H1 (cell line): ENCODE results near the gene SNX13. TPM values are rescaled to one million over a fixed set of nuclear protein-coding genes. Genes with fewer than 3 reads are reported as not detected.

Source experiments
- ATF2 ChIP-seq: IDR thresholded peaks from 2 replicates; pipeline ENCODE4 v1.6.1; 2012; ENCODE audit warnings: low read length, inconsistent platforms
- CHD7 ChIP-seq: fragments of 300-600 bp; sonication (generic); IDR thresholded peaks from 2 replicates; pipeline ENCODE4 v1.7.1; 2012; ENCODE audit warnings: low read length, moderate library complexity, mild to moderate bottlenecking, inconsistent platforms; ENCODE audit not compliant: insufficient replicate concordance
- SIN3A ChIP-seq, 2 experiments: IDR thresholded peaks in 1 of 2; conservative IDR thresholded peaks in 1 of 2; 2 replicates each; pipeline ENCODE4 v1.6.1; 2011 to 2012; ENCODE audit warnings: low read length in 2 of 2, improper control_type of control experiment in 1 of 2, low read depth in 1 of 2, mild to moderate bottlenecking in 1 of 2
- USF2 ChIP-seq: IDR thresholded peaks from 2 replicates; pipeline ENCODE4 v1.6.1; 2011; ENCODE audit warnings: low read length, improper control_type of control experiment
- YY1 ChIP-seq: IDR thresholded peaks from 2 replicates; pipeline ENCODE4 v1.6.1; 2011; ENCODE audit warnings: low read depth, mild to moderate bottlenecking, low read length
- ZNF274 ChIP-seq: IDR thresholded peaks from 2 replicates; pipeline ENCODE4 v1.7.0; 2012; ENCODE audit warnings: low read length, borderline replicate concordance; ENCODE audit errors: extremely low read depth
- polyA plus RNA-seq, 7 experiments: library from polyadenylated mRNA; depleted of rRNA in 3 of 7; stranded (reverse) in 5 of 7; unstranded in 2 of 7; fragments of >200 nt in 5 of 7; fragments of 200-250 nt in 2 of 7; gene quantifications; 1 replicate in 5 of 7; 2 replicates in 1 of 7; 4 replicates in 1 of 7; pipeline versions ENCODE4 v1.2.1 to v1.2.3, GENCODE V29; 2011 to 2013; ENCODE audit warnings: missing spikeins in 2 of 7, mixed read lengths in 2 of 7
- total RNA-seq: library from RNA; stranded (reverse); fragmentation: NEBNext Ultra II Directional; extraction: Animal tissue kit (Norgen Biotek cat#: 25700); gene quantifications from 2 replicates; pipeline ENCODE4 v1.2.1, GENCODE V29; 2021

SNX13 gene
- total and polyA plus RNA-seq, 2 of the 8 experiments (the other 6 are each of a cell fraction or from before 2014, with no cell fraction given) = 5.5 to 27.4 TPM

- no peak for TF ChIP-seq CHD7
- TF ChIP-seq ZNF274 = no peak
- TF ChIP-seq USF2 = peak; percentile 80
- peak; percentile 97 for TF ChIP-seq YY1
- TF ChIP-seq ATF2 = no peak
- peak in 1 of 2 experiments; percentile 59; a peak in 2 of 4 replicates for TF ChIP-seq SIN3A (conservative IDR thresholded peaks at IDR 0.05 in 1 of 2, IDR thresholded peaks at IDR 0.05 in 1 of 2; ENCODE audit: low read depth in 1 of 2, low read length in 2 of 2)
Measured at GRCh38 chr7:17940302-17940883, at the start of gene SNX13 (continued).
